Activated B cell treated with CpG ODN at 0.5 μM for 24 hours (primary cell): Measurements from ENCODE around the gene ZNF568. TPM values are rescaled to one million over a fixed set of nuclear protein-coding genes. Genes with fewer than 3 reads are reported as not detected.

Experiments used
- ATAC-seq: fragments of 200-7000 bp; cut with Tn5 transposase; one replicate; pipeline ENCODE4 v1.10.0; 2021; ENCODE audit warnings: low read depth, mild to moderate bottlenecking, moderate library complexity
- CTCF ChIA-PET: fragments of 350-600 bp; sonication (Branson Sonifier 250); formaldehyde crosslinking; loops from one replicate; lab custom pipeline; 2021; ENCODE audit warnings: antibody characterized with exemption; lab: Charles Lee
- POLR2A ChIA-PET: fragments of 350-600 bp; sonication (Branson Sonifier 250); formaldehyde crosslinking; loops from one replicate; lab custom pipeline; 2021; ENCODE audit warnings: antibody characterized with exemption; lab: Charles Lee
- DNase-seq: peaks from one replicate; pipeline ENCODE4 v3.0.0; 2022
- H3K27ac Mint-ChIP-seq: one replicate; pipeline ENCODE4 v1.8.0; 2020; ENCODE audit warnings: mixed read lengths
- H3K27me3 Mint-ChIP-seq: one replicate; pipeline ENCODE4 v1.8.0; 2021; ENCODE audit warnings: mixed read lengths
- H3K36me3 Mint-ChIP-seq: one replicate; pipeline ENCODE4 v1.8.0; 2021; ENCODE audit warnings: low read depth, mixed read lengths
- H3K4me1 Mint-ChIP-seq: one replicate; pipeline ENCODE4 v1.8.0; 2021; ENCODE audit warnings: mixed read lengths
- H3K4me3 Mint-ChIP-seq: one replicate; pipeline ENCODE4 v1.8.0; 2020; ENCODE audit warnings: mild to moderate bottlenecking, mixed read lengths
- H3K9me3 Mint-ChIP-seq: one replicate; pipeline ENCODE4 v1.8.0; 2020; ENCODE audit warnings: mixed read lengths
- CTCF ChIP-seq: fragments of 200-600 bp; IDR thresholded peaks from one replicate; pipeline ENCODE4 v1.8.0; 2022; ENCODE audit warnings: antibody characterized with exemption, mild to moderate bottlenecking
- intact Hi-C: fragments of 100-400 bp; cut with micrococcal nuclease; formaldehyde crosslinking; loops from one replicate; pipeline ENCODE4 v1.15.1; 2024
- total RNA-seq: library from RNA; stranded (reverse); gene quantifications from 2 replicates; pipeline ENCODE4 v1.2.3, GENCODE V29; 2022

ZNF568 gene
- total RNA-seq, 1 donor from 2014 or later: 13.4 TPM

GRCh38 chr19:37012093-37012745 lies 96.1 kb downstream of the ZNF568 start:
- Mint-ChIP-seq H3K4me3 (no peak overlapping the region), H3K27me3 (no peaks in the 10 kb centered on the region), H3K36me3 (peaks cover 6% of the 10 kb centered on the region), H3K27ac (no peak overlapping the region), H3K4me1 (peaks cover 2% of the 10 kb centered on the region), H3K9me3 (peaks cover 17% of the 10 kb centered on the region)
- ATAC-seq (no peak), DNase-seq (no peak)
- TF ChIP-seq CTCF: no peak
- intact Hi-C loops: no loop called here
- CTCF ChIA-PET: no interaction called here
- POLR2A ChIA-PET: no interaction called here

GRCh38 chr19:37014456-37014855 lies 98.3 kb downstream of the ZNF568 start:
- no peak for ATAC-seq
- Mint-ChIP-seq H3K4me3 (no peak overlapping the region), H3K36me3 (peaks cover 4% of the 10 kb centered on the region), H3K9me3 (peaks cover 22% of the 10 kb centered on the region), H3K4me1 (no peaks in the 10 kb centered on the region), H3K27me3 (no peaks in the 10 kb centered on the region), H3K27ac (no peak overlapping the region)
- TF ChIP-seq CTCF: no peak
- intact Hi-C loops: no loop called here
- ChIA-PET CTCF (no interaction called here), POLR2A (no interaction called here)
- DNase-seq: no peak

DNA sequence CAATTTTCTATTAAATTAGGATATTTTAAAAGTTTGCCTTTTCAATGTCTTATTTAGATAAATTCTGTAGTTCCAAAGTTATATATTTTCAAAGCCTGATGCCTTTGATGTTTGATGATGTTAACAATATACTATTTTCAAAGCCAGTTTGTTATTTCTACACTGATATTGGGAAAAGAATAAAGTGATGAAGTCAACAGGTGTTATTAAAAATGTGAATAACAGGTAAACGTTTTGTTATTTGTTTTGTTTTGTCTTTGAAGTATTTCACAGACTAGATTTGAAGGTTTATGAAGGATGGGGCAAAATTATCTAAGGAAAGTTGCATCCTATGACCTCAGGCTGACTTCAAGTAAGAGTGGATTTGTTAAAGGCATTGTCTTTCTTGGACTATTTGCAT lies 129.0 kb downstream of the ZNF568 start:
- CTCF ChIA-PET: no interaction called here
- Mint-ChIP-seq H3K4me3 (no peak overlapping the region), H3K4me1 (no peaks in the 10 kb centered on the region), H3K27ac (no peak overlapping the region), H3K36me3 (no peaks in the 10 kb centered on the region), H3K27me3 (no peaks in the 10 kb centered on the region), H3K9me3 (peaks cover 23% of the 10 kb centered on the region)
- POLR2A ChIA-PET: no interaction called here
- ATAC-seq (no peak), DNase-seq (no peak)
- no peak for TF ChIP-seq CTCF
- intact Hi-C loops: no loop called here

Other genes starting within 250 kb of the ZNF568 start
- gene ZNF461, start 249.5 kb upstream of the ZNF568 start, total RNA-seq: 14.8 and 16.2 TPM in 2 replicates
- 13.3 and 15.0 TPM in 2 replicates for gene ZNF567, start 228.7 kb upstream of the ZNF568 start, total RNA-seq
- gene ZNF850, start 143.5 kb upstream of the ZNF568 start, total RNA-seq: 5.8 and 7.9 TPM in 2 replicates
- gene ZNF790, start 77.9 kb upstream of the ZNF568 start, total RNA-seq: 10.3 and 11.5 TPM in 2 replicates
- gene ZNF345, start 65.5 kb upstream of the ZNF568 start, total RNA-seq: 7.8 and 9.5 TPM in 2 replicates
- gene ZNF829, start within 50 bp of the ZNF568 start, total RNA-seq: 7.3 and 7.6 TPM in 2 replicates
- 11.6 and 11.9 TPM in 2 replicates for gene ZNF420, start 162.1 kb downstream of the ZNF568 start, total RNA-seq